HEK293 (cell line): ENCODE results near the gene BEST2.

ENCODE experiments used
- CTCF ChIA-PET: fragments of 350-600 bp; formaldehyde crosslinking; extraction: SDS; loops from one replicate; lab custom pipeline; 2021; ENCODE audit warnings: antibody characterized with exemption; lab: Yijun Ruan, JAX
- POLR2A ChIA-PET: fragments of 300-600 bp; formaldehyde crosslinking; extraction: SDS; loops from one replicate; lab custom pipeline; 2020; ENCODE audit warnings: antibody characterized with exemption, inconsistent platforms; lab: Yijun Ruan, JAX
- H3K27ac ChIP-seq: fragments of 200-500 bp; sonication (Bioruptor generic); 2 replicates; pipeline ENCODE4 v1.5.1; 2014; ENCODE audit warnings: low read depth, low read length, control low read depth, inconsistent platforms; ENCODE audit errors: extremely low read depth
- H3K36me3 ChIP-seq, 2 experiments: fragments of 200-500 bp in 1 of 2; sonication (Bioruptor generic) in 1 of 2; 1 replicate in 1 of 2; 2 replicates in 1 of 2; pipeline ENCODE4 v1.5.1; 2014 to 2017; ENCODE audit warnings: inconsistent platforms in 2 of 2, low read length in 2 of 2; ENCODE audit not compliant: control insufficient read depth in 2 of 2, insufficient read depth in 1 of 2
- H3K4me1 ChIP-seq: fragments of 200-500 bp; sonication (Bioruptor generic); 2 replicates; pipeline ENCODE4 v1.5.1; 2014; ENCODE audit warnings: mild to moderate bottlenecking, low read length, inconsistent platforms; ENCODE audit not compliant: control insufficient read depth, insufficient read depth
- H3K4me3 ChIP-seq: 2 replicates; pipeline ENCODE4 v1.5.1; 2011; ENCODE audit warnings: low read depth, mild to moderate bottlenecking, control low read depth, low read length, moderate library complexity
- H3K9me3 ChIP-seq: fragments of 200-500 bp; sonication (Bioruptor generic); 2 replicates; pipeline ENCODE4 v1.5.1; 2014; ENCODE audit warnings: low read depth, low read length, inconsistent platforms; ENCODE audit not compliant: control insufficient read depth, insufficient read depth
- FEZF1 ChIP-seq: fragments of 450-650 bp; formaldehyde crosslinking; IDR thresholded peaks from 2 replicates; pipeline ENCODE4 v1.5.1; 2016; ENCODE audit warnings: missing biosample characterization, missing genetic modification characterization
- GLIS2 ChIP-seq: fragments of 450-650 bp; formaldehyde crosslinking; IDR thresholded peaks from 2 replicates; pipeline ENCODE4 v1.5.1; 2016; ENCODE audit warnings: missing biosample characterization, missing genetic modification characterization
- HOXD13 ChIP-seq: sonication (generic); formaldehyde crosslinking; IDR thresholded peaks from 2 replicates; pipeline ENCODE4 v1.8.0; 2022; ENCODE audit warnings: missing genetic modification reagents, borderline replicate concordance
- INSM2 ChIP-seq: fragments of 450-650 bp; formaldehyde crosslinking; IDR thresholded peaks from 2 replicates; pipeline ENCODE4 v1.5.1; 2016; ENCODE audit warnings: missing biosample characterization, missing genetic modification characterization
- KLF16 ChIP-seq: fragments of 450-650 bp; formaldehyde crosslinking; IDR thresholded peaks from 2 replicates; pipeline ENCODE4 v1.5.1; 2017; ENCODE audit warnings: missing biosample characterization, missing genetic modification characterization
- KLF8 ChIP-seq: fragments of 450-650 bp; formaldehyde crosslinking; IDR thresholded peaks from 2 replicates; pipeline ENCODE4 v1.5.1; 2016; ENCODE audit warnings: missing biosample characterization, missing genetic modification characterization
- MYNN ChIP-seq: fragments of 450-650 bp; formaldehyde crosslinking; IDR thresholded peaks from 2 replicates; pipeline ENCODE4 v1.5.1; 2016; ENCODE audit warnings: missing biosample characterization, missing genetic modification characterization, borderline replicate concordance
- OVOL3 ChIP-seq: fragments of 450-650 bp; formaldehyde crosslinking; IDR thresholded peaks from 2 replicates; pipeline ENCODE4 v1.5.1; 2016; ENCODE audit warnings: missing biosample characterization, missing genetic modification characterization
- PATZ1 ChIP-seq: fragments of 450-650 bp; formaldehyde crosslinking; IDR thresholded peaks from 2 replicates; pipeline ENCODE4 v1.5.1; 2016; ENCODE audit warnings: missing biosample characterization, missing genetic modification characterization
- REST ChIP-seq: fragments of 450-650 bp; formaldehyde crosslinking; IDR thresholded peaks from 2 replicates; pipeline ENCODE4 v1.5.1; 2016; ENCODE audit warnings: missing biosample characterization, missing genetic modification characterization
- SP2 ChIP-seq: fragments of 450-650 bp; formaldehyde crosslinking; IDR thresholded peaks from 2 replicates; pipeline ENCODE4 v1.5.1; 2016; ENCODE audit warnings: missing biosample characterization, missing genetic modification characterization
- TRIM28 ChIP-seq: IDR thresholded peaks from 2 replicates; pipeline ENCODE4 v1.6.1; 2011; ENCODE audit warnings: low read length, control low read depth, borderline replicate concordance
- ZBTB1 ChIP-seq: fragments of 450-650 bp; formaldehyde crosslinking; IDR thresholded peaks from 2 replicates; pipeline ENCODE4 v1.5.1; 2016; ENCODE audit warnings: missing biosample characterization, missing genetic modification characterization
- ZBTB17 ChIP-seq: fragments of 450-650 bp; formaldehyde crosslinking; IDR thresholded peaks from 2 replicates; pipeline ENCODE4 v1.5.1; 2016; ENCODE audit warnings: missing biosample characterization, missing genetic modification characterization
- ZBTB20 ChIP-seq: fragments of 450-650 bp; formaldehyde crosslinking; IDR thresholded peaks from 2 replicates; pipeline ENCODE4 v1.5.1; 2016; ENCODE audit warnings: missing biosample characterization, missing genetic modification characterization
- ZBTB6 ChIP-seq: fragments of 450-650 bp; formaldehyde crosslinking; IDR thresholded peaks from 2 replicates; pipeline ENCODE4 v1.5.1; 2017; ENCODE audit warnings: missing biosample characterization, missing genetic modification characterization
- ZFP69B ChIP-seq: fragments of 450-650 bp; formaldehyde crosslinking; IDR thresholded peaks from 2 replicates; pipeline ENCODE4 v1.5.1; 2016; ENCODE audit warnings: missing biosample characterization, missing genetic modification characterization
- ZNF112 ChIP-seq: fragments of 450-650 bp; formaldehyde crosslinking; IDR thresholded peaks from 2 replicates; pipeline ENCODE4 v1.5.0; 2017; ENCODE audit warnings: missing biosample characterization, missing genetic modification characterization
- ZNF133 ChIP-seq: fragments of 450-650 bp; formaldehyde crosslinking; IDR thresholded peaks from 2 replicates; pipeline ENCODE4 v1.5.1; 2016; ENCODE audit warnings: missing biosample characterization, missing genetic modification characterization
- ZNF174 ChIP-seq: fragments of 450-650 bp; formaldehyde crosslinking; IDR thresholded peaks from 2 replicates; pipeline ENCODE4 v1.5.0; 2017; ENCODE audit warnings: missing biosample characterization, mild to moderate bottlenecking, missing genetic modification characterization
- ZNF19 ChIP-seq: fragments of 450-650 bp; formaldehyde crosslinking; IDR thresholded peaks from 2 replicates; pipeline ENCODE4; 2016; ENCODE audit warnings: missing biosample characterization, missing genetic modification characterization, low read depth
- ZNF350 ChIP-seq: fragments of 450-650 bp; formaldehyde crosslinking; IDR thresholded peaks from 2 replicates; pipeline ENCODE4 v1.5.0; 2017; ENCODE audit warnings: missing biosample characterization, mild to moderate bottlenecking, missing genetic modification characterization
- ZNF645 ChIP-seq: fragments of 450-650 bp; formaldehyde crosslinking; IDR thresholded peaks from 2 replicates; pipeline ENCODE4; 2016; ENCODE audit warnings: missing biosample characterization, missing genetic modification characterization
- ZNF692 ChIP-seq: fragments of 450-650 bp; formaldehyde crosslinking; IDR thresholded peaks from 2 replicates; pipeline ENCODE4 v1.5.1; 2016; ENCODE audit warnings: missing biosample characterization, missing genetic modification characterization
- ZSCAN16 ChIP-seq: fragments of 450-650 bp; formaldehyde crosslinking; IDR thresholded peaks from 2 replicates; pipeline ENCODE4 v1.5.1; 2016; ENCODE audit warnings: missing biosample characterization, missing genetic modification characterization
- ZXDB ChIP-seq: fragments of 450-650 bp; formaldehyde crosslinking; IDR thresholded peaks from 2 replicates; pipeline ENCODE4 v1.5.1; 2016; ENCODE audit warnings: missing biosample characterization, missing genetic modification characterization

The BEST2 gene

GRCh38 chr19:12774588-12775555, 23.3 kb downstream of the BEST2 start, which contains the start of gene HOOK2:
TSS of gene HOOK2 (minus strand) at chr19:12775552. CDS start at chr19:12775449, 103 bp downstream.
- Histone ChIP-seq H3K4me1 (peaks cover 4% of the 10 kb centered on the region; the same call in 1 of the 2 replicates), H3K4me3 (peak within 1 kb of the TSS; percentile 56), H3K36me3 (peaks cover 0 to 14% of the 10 kb centered on the region in 2 experiments; a peak in 1 of 3 replicates), H3K27ac (peak within 1 kb of the TSS; percentile 63; the same call in 1 of the 2 replicates), H3K9me3 (no peaks in the 10 kb centered on the region)
- CTCF ChIA-PET, result interaction anchor here (0.7 to 11.4 kb wide), 7 partner anchors 10 to 57 kb away, joined by 3 to 234 read pairs (median 6); partner anchors contain the start of genes JUNB, PRDX2 and THSD8
- POLR2A ChIA-PET, result interaction anchor here (0.8 to 1.5 kb wide), 5 partner anchors 8 to 94 kb away, joined by 3 to 4 read pairs (median 3); partner anchors contain the start of gene JUNB
- TF ChIP-seq SP2 (tag by site-specific recombination) (no peak; the same call in 1 of the 2 replicates), GLIS2 (no peak), MYNN (tag by site-specific recombination) (no peak), ZNF692 (no peak; the same call in 1 of the 2 replicates), ZNF350 (tag by site-specific recombination) (no peak), ZNF645 (tag by site-specific recombination) (no peak), INSM2 (tag by site-specific recombination) (no peak), ZNF174 (tag by site-specific recombination) (no peak), ZFP69B (tag by site-specific recombination) (peak; percentile 83), ZNF19 (no peak), REST (tag by site-specific recombination) (no peak), PATZ1 (no peak), KLF8 (tag by site-specific recombination) (no peak), HOXD13 (CRISPR knock-in tag) (no peak), ZNF112 (no peak), ZNF133 (tag by site-specific recombination) (no peak), ZBTB1 (tag by site-specific recombination) (no peak), ZSCAN16 (tag by site-specific recombination) (no peak), KLF16 (peak; percentile 18; the same call in 1 of the 2 replicates), FEZF1 (tag by site-specific recombination) (no peak), ZBTB20 (tag by site-specific recombination) (no peak; the same call in 1 of the 2 replicates), TRIM28 (no peak), ZXDB (tag by site-specific recombination) (no peak), ZBTB6 (tag by site-specific recombination) (no peak), ZBTB17 (tag by site-specific recombination) (no peak; the same call in 1 of the 2 replicates), OVOL3 (tag by site-specific recombination) (no peak)
